GM10248 (cell line): ENCODE results near the gene FBRS.

Experiments used
- CTCF ChIA-PET: fragments of 300-600 bp; sonication (Branson Sonifier 250); formaldehyde crosslinking; extraction: SDS; loops from one replicate; lab custom pipeline; 2021; ENCODE audit warnings: antibody characterized with exemption; lab: Yijun Ruan, JAX
- POLR2A ChIA-PET: fragments of 350-650 bp; sonication (Branson Sonifier 250); formaldehyde crosslinking; extraction: SDS; loops from one replicate; lab custom pipeline; 2020; ENCODE audit warnings: antibody characterized with exemption; lab: Yijun Ruan, JAX
- DNase-seq: peaks from one replicate; pipeline ENCODE4 v3.0.0; 2012; ENCODE audit errors: extremely low spot score
- CTCF ChIP-seq: IDR thresholded peaks from 2 replicates; pipeline ENCODE4 v1.5.1; 2012; ENCODE audit warnings: mild to moderate bottlenecking, low read depth; ENCODE audit errors: extremely low read depth, missing control alignments, control extremely low read depth

Gene FBRS

DNA sequence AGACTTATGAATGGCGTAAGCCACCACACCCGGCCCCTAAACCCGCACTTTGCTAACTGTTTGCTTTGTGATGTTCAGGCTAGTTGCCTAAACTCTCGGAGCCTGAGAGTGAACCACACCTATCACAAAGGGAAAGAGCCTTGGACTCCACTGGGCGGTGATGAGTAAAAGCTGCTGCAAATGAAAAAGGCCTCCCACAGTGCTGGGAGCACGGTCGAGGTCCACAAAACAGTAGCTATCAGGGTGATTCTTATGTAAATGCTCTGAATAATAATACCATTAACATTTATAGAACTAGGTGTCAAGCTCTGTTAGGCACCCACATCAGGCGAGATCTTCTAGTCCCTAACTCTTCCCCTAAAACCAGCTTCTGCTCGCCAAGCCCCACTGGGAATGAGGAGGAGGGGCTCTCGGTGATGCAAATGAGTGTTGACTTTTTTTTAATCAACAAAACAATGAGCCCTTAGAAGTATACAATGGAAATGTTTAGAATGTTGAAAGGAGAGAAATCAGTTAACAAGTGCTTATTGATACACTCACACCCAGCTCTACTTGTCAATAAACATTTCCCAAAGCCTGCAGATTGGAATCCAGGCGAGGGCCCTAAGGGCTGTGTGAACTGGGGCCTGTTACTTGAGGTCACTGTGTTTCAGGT, 19.8 kb downstream of the FBRS start:
- ChIA-PET CTCF (interaction anchor here (1.0 to 4.5 kb wide), 4 partner anchors 11 to 49 kb away, joined by 3 to 28 read pairs (median 4); no protein-coding TSS in a partner anchor), POLR2A (interaction anchor here (0.6 kb wide), 1 partner anchor 23 kb away, joined by 4 read pairs; no protein-coding TSS in a partner anchor)
- TF ChIP-seq CTCF = no peak
- DNase-seq = no peak

DNA sequence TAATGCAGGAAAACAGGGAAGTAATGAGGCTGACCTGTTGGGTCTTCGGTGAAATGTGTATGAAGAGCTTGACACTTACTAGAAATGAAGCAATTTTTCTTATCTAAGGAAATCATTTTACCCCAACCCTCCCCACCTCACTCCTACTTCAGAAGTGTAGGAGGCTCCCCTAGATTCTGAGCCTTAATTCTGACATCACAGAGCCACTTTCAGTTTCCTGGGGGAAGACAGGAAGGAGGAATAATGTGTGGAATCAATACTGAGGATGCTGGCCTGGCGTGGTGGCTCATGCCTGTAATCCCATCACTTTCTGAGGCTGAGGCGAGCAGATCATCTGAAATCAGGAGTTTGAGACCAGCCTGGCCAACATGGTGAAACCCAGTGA, 20.3 kb downstream of the FBRS start:
- TF ChIP-seq CTCF = no peak
- DNase-seq = no peak
- ChIA-PET CTCF (interaction anchor here (1.0 to 4.5 kb wide), 4 partner anchors 11 to 50 kb away, joined by 3 to 28 read pairs (median 4); no protein-coding TSS in a partner anchor), POLR2A (interaction anchor here (0.6 kb wide), 1 partner anchor 23 kb away, joined by 4 read pairs; no protein-coding TSS in a partner anchor)

DNA sequence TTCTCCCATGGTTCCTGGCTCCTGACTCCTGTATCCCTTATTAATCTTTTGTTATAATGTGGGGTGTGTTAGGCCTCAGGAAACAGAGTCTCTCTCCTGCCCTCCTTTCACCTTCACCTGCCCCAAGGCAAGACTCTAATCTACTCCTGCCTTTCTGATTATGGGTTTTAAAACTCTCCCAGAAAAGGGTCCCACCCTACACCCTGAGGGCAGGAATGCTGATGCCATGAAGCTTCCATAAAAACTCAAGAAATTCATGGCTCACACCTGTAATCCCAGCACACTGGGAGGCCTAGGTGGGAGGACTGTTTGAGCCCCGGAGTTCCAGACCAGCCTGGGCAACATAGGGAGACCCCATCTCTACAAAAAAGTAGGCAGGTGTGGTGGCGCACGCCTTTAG, 22.1 kb downstream of the FBRS start:
- TF ChIP-seq CTCF = no peak
- ChIA-PET CTCF (interaction anchor here (4.5 kb wide), 1 partner anchor 14 kb away, joined by 28 read pairs; no protein-coding TSS in a partner anchor), POLR2A (no interaction called here)
- no peak for DNase-seq

DNA sequence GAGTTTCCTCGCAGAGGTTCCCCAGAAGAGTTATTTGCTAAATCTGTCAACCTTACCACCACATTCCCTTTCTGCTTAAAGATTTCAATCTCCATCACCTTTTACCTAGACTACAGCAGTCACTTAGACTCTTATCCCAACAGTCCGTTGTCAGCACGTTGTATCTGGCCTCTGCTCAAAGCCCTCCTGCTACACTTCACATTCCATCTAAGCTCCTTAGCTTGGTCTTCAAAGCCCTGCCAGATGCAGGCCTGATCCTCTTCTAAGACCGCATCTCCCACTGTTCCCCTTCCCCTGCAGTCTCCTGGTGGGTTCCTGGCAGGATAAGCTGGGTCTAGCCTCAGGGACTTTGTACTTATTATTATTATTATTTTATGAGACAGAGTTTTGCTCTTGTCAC, 30.5 kb downstream of the FBRS start:
- DNase-seq = no peak
- CTCF ChIA-PET = interaction anchor here (1.0 to 2.0 kb wide), 2 partner anchors 11 to 43 kb away, joined by 3 to 5 read pairs; no protein-coding TSS in a partner anchor
- POLR2A ChIA-PET = no interaction called here
- no peak for TF ChIP-seq CTCF

- TF ChIP-seq CTCF = no peak
- DNase-seq = no peak
- CTCF ChIA-PET = interaction anchor here (1.1 to 7.0 kb wide), 4 partner anchors 9 to 262 kb away, joined by 3 to 64 read pairs (median 10); partner anchors contain the start of genes DCTPP1 and FBRS
- POLR2A ChIA-PET = no interaction called here
These were observed 33.7 kb downstream of the FBRS start for GRCh38 chr16:30691907-30692306.

DNA sequence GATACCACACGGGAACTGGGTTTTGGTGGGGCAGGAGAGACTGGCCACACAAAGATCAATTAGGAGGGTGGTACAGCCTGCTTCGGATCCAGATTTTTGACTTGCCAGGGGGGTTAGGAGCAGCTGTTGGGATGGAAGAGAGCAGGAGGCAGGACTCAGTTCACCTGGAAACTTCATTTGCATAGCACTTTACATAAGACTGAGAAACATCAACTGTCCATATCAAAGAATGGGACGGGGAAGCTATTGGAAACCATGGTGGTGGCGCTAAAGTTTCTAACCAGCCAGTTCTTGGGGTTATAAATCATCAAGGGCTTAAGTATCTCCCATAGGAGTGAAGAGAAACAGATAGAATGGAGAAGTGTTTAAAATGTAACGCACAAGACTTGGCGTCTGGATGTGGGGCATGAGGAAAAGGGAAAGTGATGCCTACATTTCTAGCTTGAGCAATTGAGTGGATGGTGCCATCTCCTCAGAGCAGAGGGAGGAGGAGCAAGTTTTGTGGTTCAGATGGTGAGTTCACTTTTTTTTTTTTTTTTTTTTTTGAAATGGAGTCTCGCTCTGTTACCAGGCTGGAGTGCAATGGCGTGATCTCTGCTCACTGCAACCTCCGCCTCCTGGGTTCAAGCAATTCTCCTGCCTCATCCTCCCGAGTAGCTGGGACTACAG, 34.3 kb downstream of the FBRS start:
- CTCF ChIA-PET = interaction anchor here (1.1 to 7.0 kb wide), 13 partner anchors 9 to 262 kb away, joined by 3 to 64 read pairs (median 7); partner anchors contain the start of genes DCTPP1, FBRS and ZNF764
- no peak for DNase-seq
- no peak for TF ChIP-seq CTCF
- POLR2A ChIA-PET = no interaction called here
